Choroid plexus epithelial cell (primary cell): ENCODE measurements around the gene SQSTM1.

Source experiments
- DNase-seq: peaks from one replicate; pipeline ENCODE4 v3.0.0-alpha.2; 2010; ENCODE audit warnings: low read depth
- H3K4me3 ChIP-seq: 2 replicates; pipeline ENCODE4 v1.5.1; 2011; ENCODE audit warnings: low read depth, mild to moderate bottlenecking, control low read depth, low read length, moderate library complexity
- TF ChIP-seq, protein P1 (sequence below): conservative IDR thresholded peaks from 2 replicates; pipeline ENCODE4 v1.5.1; 2011; ENCODE audit warnings: low read depth, mild to moderate bottlenecking, control low read depth, inconsistent platforms, low read length, moderate library complexity

SQSTM1 gene

DNA sequence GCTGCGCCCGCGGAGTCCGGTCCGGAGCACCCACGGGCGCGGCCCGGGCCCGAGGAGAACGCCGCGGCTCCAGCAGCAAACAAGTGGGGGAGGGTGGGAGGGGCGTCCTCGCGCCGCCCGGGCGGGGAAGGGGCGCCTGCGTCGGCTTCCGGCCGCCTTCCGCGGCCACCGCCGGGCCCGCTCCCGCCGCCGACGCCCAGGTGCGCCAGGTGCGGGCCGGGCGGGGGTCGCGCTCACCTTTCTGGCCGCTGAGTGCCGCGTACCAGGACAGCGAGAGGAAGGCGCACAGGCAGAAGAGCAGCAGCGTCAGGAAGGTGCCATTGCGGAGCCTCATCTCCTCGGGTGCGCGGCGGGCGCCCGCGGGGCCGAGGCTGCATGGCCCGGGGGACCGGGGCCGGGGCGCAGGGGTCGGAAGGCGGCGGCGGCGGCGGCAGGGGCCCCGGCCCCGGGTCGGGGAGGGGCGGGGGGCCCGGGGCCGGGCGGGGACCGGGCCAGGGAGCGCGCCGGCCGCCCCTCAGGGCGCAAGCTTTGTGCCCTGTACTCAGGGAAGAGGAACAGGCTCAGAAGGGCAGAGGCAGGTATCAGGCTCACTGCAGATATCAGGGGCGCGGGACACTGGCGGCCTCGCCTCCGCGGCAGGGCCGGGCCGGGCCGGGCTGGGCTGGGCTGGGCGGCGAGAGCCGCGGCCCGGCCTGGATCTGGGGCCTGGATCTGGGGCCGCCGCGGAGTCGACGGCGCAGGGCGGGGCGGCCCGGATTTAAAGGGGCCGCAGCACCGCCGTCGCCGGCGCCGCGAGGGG is 14.3 kb upstream of the SQSTM1 start, which contains the start of gene MGAT4B:
Gene MGAT4B, minus strand, starts transcription at position 617 of the 799 bp plus-strand sequence. Its CDS starts 283 bp downstream, at position 334.
- TF ChIP-seq, protein P1, sequence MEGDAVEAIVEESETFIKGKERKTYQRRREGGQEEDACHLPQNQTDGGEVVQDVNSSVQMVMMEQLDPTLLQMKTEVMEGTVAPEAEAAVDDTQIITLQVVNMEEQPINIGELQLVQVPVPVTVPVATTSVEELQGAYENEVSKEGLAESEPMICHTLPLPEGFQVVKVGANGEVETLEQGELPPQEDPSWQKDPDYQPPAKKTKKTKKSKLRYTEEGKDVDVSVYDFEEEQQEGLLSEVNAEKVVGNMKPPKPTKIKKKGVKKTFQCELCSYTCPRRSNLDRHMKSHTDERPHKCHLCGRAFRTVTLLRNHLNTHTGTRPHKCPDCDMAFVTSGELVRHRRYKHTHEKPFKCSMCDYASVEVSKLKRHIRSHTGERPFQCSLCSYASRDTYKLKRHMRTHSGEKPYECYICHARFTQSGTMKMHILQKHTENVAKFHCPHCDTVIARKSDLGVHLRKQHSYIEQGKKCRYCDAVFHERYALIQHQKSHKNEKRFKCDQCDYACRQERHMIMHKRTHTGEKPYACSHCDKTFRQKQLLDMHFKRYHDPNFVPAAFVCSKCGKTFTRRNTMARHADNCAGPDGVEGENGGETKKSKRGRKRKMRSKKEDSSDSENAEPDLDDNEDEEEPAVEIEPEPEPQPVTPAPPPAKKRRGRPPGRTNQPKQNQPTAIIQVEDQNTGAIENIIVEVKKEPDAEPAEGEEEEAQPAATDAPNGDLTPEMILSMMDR = no peak
- peak within 1 kb of the TSS; percentile 84 for H3K4me3 ChIP-seq
- DNase-seq = peak; percentile 77

DNA sequence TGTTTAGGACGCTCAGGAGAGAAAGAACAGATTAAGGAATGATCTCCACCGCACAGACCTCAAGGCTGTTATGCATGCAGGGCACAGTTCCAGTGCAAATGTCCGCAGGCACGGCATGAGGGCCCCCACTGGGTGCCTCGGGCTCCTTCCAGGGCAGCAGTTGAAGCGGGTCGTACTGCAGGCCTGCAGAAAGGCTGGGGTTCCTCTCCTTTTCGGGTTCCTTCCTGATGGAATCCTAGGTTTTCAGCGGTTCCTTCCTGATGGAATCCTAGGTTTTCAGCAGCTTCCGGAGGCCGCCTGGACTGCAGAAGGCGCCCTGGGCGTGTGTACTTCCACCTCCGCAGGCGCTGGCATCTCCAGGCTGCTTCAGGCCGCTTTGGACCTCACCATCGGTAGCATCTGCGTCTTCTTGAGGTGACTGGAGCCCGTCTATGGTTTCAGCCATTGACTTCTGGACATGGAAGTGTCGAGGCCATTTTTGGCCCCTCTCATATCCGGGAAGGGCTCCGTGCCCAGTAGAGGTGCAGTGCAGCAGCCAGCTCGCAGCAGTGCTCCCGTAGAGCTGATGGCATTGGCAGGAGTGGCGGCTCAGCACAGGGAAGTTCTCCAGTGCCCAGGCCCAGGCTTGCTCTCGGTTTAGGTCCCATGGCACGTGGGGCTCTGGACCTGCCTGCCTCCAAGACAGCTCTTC is 8.4 kb upstream of the SQSTM1 start:
- DNase-seq = no peak
- H3K4me3 ChIP-seq = no peak overlapping the region
- TF ChIP-seq, protein P1 = no peak

DNA sequence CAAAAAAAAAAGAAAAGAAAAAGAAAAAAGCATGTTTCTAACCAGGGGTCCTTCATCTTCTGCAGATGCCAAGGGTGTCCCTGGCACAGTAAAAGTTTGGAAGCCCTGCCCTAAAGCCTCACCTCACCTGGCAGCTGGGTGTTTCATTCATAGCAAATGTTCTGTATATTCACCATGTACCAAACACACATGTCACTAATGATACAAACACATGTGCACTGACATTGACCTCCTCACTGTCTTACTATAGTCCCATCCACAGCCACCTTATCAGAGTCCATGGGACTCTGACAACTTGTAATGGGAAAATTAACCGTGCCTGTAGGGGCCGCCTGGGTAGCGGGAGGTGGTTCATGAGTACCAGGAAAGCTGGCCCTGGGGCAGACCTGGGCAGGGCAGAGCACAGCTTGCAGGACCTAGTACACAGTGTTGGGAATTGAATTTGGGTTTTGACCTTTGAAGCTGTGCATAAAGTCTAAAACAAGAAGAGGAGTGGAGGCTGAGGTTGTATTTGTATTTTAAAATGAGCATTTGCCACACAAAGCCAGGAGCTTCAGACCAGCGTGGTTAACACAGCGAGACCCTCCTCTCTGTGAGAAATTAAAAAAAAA is 7.6 kb upstream of the SQSTM1 start:
- no peak for DNase-seq
- no peak overlapping the region for H3K4me3 ChIP-seq
- TF ChIP-seq, protein P1 = no peak

DNA sequence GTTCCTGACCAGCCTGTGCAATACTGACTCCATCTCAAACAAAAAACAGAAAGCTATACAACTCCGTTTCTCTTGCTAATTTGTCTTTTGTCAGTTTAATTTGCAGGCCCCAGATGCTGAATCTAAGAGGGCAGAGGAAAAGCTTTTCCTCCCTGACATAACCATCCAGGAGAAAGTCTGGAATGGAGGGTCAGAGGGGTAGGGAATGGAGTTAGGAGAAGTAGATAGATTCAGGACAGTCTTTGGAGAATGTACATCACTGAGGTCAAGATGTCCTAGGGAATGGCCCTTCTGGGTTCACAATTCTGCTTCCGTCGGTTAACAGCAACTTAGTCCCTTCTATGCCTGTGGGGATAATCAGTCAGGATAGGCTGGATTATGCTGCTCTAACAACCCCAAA is 6.6 kb upstream of the SQSTM1 start:
- DNase-seq = no peak
- TF ChIP-seq, protein P1 = no peak
- no peak overlapping the region for H3K4me3 ChIP-seq

DNA sequence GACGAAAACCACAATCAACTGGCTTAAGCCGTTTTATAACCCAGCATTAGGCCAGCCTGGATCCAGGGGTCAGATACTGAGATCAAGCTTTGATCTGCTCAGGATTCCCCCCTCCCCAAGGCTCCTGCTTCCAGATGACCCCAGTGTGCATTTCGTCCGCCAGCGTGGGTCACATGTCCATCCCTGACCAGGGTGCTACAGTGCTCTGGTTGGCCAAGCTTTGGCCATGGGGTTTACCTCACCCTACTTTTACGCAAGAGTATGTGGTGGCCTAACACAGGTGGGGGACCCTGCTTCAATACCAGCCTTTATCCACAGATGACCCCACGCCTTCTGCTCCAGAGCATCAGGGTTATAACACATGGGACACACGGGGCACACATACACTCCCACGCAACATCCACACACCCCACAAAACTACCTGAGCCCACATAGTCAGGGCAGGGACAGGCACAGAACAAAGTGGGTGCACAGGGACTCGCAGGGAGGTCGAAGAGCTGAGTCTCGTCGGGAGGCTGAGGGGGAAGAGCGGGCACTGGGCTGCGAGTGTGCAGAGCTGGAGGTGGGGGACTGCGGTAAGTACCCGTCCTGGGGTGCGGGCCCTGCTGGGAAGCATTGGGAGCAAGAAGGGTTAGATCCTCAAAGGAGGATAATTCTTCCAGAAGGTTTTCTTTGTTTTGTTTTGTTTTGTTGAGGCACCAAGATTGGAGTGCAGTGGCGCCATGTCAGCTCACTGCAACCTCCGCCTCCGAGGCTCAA is 5.0 kb upstream of the SQSTM1 start:
- H3K4me3 ChIP-seq = no peak overlapping the region
- no peak for DNase-seq
- TF ChIP-seq, protein P1 = no peak

DNA sequence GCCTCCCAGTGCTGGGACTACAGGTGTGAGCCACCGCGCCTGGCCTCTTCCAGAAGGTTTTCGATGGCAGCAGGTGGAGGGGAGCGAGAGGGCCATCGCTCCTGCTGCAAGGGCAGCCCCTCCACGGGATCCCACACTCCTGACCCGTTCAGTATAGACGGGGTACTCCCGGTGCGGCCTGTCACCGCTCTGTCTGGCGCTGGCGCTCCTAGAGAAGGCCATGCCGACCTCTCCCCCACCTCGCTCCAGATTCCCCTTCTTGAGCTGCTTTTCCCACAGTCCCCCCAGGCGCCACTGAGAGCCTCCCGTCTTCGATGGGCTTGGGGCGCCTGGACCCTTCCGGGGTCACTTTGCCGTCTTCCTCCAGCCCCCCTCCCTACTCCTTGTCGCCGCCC is 4.3 kb upstream of the SQSTM1 start:
- peak overlapping the region; percentile 53 for H3K4me3 ChIP-seq
- no peak for DNase-seq
- TF ChIP-seq, protein P1 = no peak
